GM18520 (cell line): ENCODE data around the gene PALD1.

Experiments used
- ATAC-seq: cut with Tn5 transposase; IDR thresholded peaks from one replicate; pipeline ENCODE4 v1.9.1; 2021; ENCODE audit not compliant: unreplicated experiment

Gene PALD1

GRCh38 chr10:70504521-70505358 lies 26.2 kb downstream of the PALD1 start:
- ATAC-seq, result no peak

- ATAC-seq, result no peak
Measured at GRCh38 chr10:70505908-70506307, 27.3 kb downstream of the PALD1 start.

GRCh38 chr10:70507966-70508365 lies 29.4 kb downstream of the PALD1 start:
- no peak for ATAC-seq

- ATAC-seq, result no peak
Measured at GRCh38 chr10:70508912-70509756, 30.6 kb downstream of the PALD1 start.

GRCh38 chr10:70509757-70510147 lies 31.2 kb downstream of the PALD1 start:
- ATAC-seq, result no peak

GRCh38 chr10:70510453-70510852 lies 31.9 kb downstream of the PALD1 start:
- no peak for ATAC-seq

- ATAC-seq, result no peak
Measured at GRCh38 chr10:70510904-70511303, 32.3 kb downstream of the PALD1 start.

GRCh38 chr10:70512149-70512639 lies 33.6 kb downstream of the PALD1 start:
- no peak for ATAC-seq

- ATAC-seq, result peak; percentile 94
Measured at GRCh38 chr10:70513848-70514309, 35.3 kb downstream of the PALD1 start.

- no peak for ATAC-seq
Measured at GRCh38 chr10:70514591-70514990, 36.0 kb downstream of the PALD1 start.

GRCh38 chr10:70515035-70515667 lies 36.6 kb downstream of the PALD1 start:
- no peak for ATAC-seq

- no peak for ATAC-seq
Measured at GRCh38 chr10:70518695-70519094, 40.1 kb downstream of the PALD1 start.

- ATAC-seq, result no peak
Measured at GRCh38 chr10:70523057-70523456, 44.5 kb downstream of the PALD1 start.

GRCh38 chr10:70523549-70523948 lies 45.0 kb downstream of the PALD1 start:
- ATAC-seq, result no peak

GRCh38 chr10:70528314-70528713 lies 49.7 kb downstream of the PALD1 start:
- ATAC-seq, result no peak

GRCh38 chr10:70528741-70529362 lies 50.3 kb downstream of the PALD1 start:
- ATAC-seq, result no peak

GRCh38 chr10:70529848-70530247 lies 51.3 kb downstream of the PALD1 start:
- no peak for ATAC-seq

- ATAC-seq, result no peak
Measured at GRCh38 chr10:70530315-70530714, 51.7 kb downstream of the PALD1 start.

GRCh38 chr10:70532554-70533188 lies 54.1 kb downstream of the PALD1 start:
- ATAC-seq, result no peak

- ATAC-seq, result no peak
Measured at GRCh38 chr10:70533189-70533558, 54.6 kb downstream of the PALD1 start.
